ENCODE data around the gene CYP4V2. TPM values are rescaled to one million over a fixed set of nuclear protein-coding genes. Genes with fewer than 3 reads are reported as not detected.

CYP4V2 gene
- total RNA-seq, 1 donor from 2014 or later = 13.3 TPM

DNA sequence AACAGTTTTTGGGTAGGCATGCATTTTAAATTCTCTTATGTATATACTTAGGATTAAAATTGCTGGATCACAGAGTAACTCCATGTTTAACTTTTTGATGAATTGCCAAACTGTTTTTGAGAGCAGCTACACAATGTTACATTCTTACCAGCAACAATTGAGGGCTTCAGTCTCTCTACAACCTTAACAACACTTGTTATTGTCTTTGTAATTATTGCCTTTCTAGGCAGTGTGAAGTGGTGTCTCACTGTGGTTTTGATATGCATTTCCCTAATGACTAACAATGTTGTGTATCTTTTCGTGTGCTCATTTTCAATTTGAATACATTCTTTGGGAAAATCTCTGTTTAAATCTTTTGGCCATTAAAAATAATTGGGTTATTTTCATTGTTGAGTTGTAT lies 57.3 kb downstream of the CYP4V2 start:
- H3K27ac Mint-ChIP-seq (ENCODE audit: unreplicated experiment) = no peak overlapping the region
- no peaks in the 10 kb centered on the region for H3K27me3 Mint-ChIP-seq (ENCODE audit: low read depth)
- TF ChIP-seq, protein P1, sequence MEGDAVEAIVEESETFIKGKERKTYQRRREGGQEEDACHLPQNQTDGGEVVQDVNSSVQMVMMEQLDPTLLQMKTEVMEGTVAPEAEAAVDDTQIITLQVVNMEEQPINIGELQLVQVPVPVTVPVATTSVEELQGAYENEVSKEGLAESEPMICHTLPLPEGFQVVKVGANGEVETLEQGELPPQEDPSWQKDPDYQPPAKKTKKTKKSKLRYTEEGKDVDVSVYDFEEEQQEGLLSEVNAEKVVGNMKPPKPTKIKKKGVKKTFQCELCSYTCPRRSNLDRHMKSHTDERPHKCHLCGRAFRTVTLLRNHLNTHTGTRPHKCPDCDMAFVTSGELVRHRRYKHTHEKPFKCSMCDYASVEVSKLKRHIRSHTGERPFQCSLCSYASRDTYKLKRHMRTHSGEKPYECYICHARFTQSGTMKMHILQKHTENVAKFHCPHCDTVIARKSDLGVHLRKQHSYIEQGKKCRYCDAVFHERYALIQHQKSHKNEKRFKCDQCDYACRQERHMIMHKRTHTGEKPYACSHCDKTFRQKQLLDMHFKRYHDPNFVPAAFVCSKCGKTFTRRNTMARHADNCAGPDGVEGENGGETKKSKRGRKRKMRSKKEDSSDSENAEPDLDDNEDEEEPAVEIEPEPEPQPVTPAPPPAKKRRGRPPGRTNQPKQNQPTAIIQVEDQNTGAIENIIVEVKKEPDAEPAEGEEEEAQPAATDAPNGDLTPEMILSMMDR (IDR thresholded peaks at IDR 0.05) = no peak
- H3K4me1 Mint-ChIP-seq (ENCODE audit: low read depth) = peaks cover 3% of the 10 kb centered on the region
- peaks cover 10% of the 10 kb centered on the region for H3K9me3 Mint-ChIP-seq (ENCODE audit: low read depth)
- DNase-seq (ENCODE audit: low spot score) = no peak
- H3K36me3 Mint-ChIP-seq (ENCODE audit: low read depth) = peaks cover 8% of the 10 kb centered on the region
- H3K4me3 Mint-ChIP-seq (ENCODE audit: unreplicated experiment) = no peak overlapping the region

DNA sequence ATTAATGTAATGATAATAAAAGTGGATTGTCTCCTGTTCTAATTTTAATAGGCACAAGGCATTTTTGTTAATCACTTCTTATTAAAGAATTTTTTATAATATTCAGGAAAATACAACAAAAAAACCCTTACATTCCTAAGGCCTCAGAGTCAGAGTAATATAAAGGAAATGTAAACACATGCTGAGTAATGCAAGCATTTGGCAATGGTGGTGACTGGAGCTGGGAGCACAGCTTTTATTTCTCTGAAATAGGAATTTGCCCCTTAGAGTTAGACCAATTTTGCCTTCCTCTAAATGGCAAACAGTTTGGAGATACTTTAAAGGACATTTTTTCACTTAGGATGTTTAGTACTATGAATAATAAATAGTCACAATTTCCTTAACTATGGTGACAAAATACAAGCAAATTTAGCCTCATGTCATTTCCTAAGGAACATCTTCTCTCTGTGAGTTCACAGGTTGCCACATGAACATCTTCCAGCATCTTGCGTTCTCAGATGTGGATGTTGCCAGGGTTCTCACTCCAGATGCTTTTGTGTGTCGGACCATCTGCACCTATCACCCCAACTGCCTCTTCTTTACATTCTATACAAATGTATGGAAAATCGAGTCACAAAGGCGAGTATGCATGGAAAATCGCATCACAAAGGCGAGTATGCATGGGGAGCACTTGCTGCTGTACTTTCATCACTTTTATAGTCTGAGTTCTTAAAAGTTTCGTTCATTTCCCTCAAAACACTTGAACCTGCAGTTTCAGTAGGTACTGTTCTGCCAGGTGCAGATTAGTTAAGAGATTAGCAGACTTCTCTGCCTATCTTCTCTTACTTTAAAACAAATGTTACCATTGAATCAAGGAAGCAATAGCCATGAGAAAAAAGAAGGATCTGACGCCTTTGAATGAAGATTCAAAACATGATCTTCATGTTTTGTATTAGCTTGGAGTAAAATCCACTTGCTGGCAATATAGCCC lies 58.7 kb downstream of the CYP4V2 start:
- H3K27ac Mint-ChIP-seq (ENCODE audit: unreplicated experiment) = no peak overlapping the region
- TF ChIP-seq, protein P1 (IDR thresholded peaks at IDR 0.05) = no peak
- no peak overlapping the region for H3K4me3 Mint-ChIP-seq (ENCODE audit: unreplicated experiment)
- H3K36me3 Mint-ChIP-seq (ENCODE audit: low read depth) = peaks cover 13% of the 10 kb centered on the region
- H3K4me1 Mint-ChIP-seq (ENCODE audit: low read depth) = peaks cover 3% of the 10 kb centered on the region
- peaks cover 10% of the 10 kb centered on the region for H3K9me3 Mint-ChIP-seq (ENCODE audit: low read depth)
- DNase-seq (ENCODE audit: low spot score) = no peak
- H3K27me3 Mint-ChIP-seq (ENCODE audit: low read depth) = peaks cover 6% of the 10 kb centered on the region

DNA sequence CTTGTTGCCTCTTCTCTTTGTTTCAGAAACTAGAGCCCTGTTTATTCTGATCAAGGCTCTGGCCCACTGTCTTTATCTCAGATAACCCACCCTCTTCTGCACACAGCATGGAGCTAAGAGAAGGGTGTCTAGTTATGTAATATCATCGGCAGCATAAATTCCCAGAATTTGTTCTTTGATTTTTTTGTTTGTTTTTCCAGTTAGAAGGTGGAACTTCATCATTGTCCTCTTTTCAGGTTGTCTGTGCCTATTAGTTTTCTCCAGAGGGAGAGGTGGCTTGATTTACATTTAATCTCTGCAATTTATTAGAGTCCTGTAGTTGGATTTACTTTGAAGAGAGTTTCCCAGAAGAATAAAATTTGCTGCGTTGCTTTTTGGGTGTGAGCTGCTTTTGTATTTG lies 59.4 kb downstream of the CYP4V2 start:
- no peak overlapping the region for H3K27ac Mint-ChIP-seq (ENCODE audit: unreplicated experiment)

DNA sequence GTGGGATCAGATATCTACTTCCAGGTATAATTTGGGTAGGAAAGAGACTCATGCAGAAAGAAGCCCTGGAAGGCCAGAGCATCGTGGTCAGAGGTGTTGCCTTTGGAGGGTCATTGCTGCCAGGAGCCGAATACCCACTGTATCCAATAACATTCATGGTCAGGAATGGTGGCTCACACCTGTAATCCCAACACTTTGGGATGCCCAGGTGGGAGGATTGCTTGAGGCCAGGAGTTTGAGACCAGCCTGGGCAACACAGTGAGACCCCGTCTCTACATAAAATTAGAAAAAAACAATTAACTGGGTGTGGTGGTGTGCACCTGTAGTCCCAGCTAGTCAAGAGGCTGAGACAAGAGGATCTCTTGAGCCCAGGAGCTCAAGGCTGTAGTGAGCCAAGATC lies 63.8 kb downstream of the CYP4V2 start:
- Mint-ChIP-seq H3K27me3 (ENCODE audit: low read depth) (peaks cover 6% of the 10 kb centered on the region), H3K4me1 (ENCODE audit: low read depth) (peaks cover 3% of the 10 kb centered on the region), H3K36me3 (ENCODE audit: low read depth) (peaks cover 6% of the 10 kb centered on the region), H3K27ac (ENCODE audit: unreplicated experiment) (no peak overlapping the region), H3K4me3 (ENCODE audit: unreplicated experiment) (no peak overlapping the region), H3K9me3 (ENCODE audit: low read depth) (no peaks in the 10 kb centered on the region)
- TF ChIP-seq, protein P1 (IDR thresholded peaks at IDR 0.05) = no peak
- no peak for DNase-seq (ENCODE audit: low spot score)

More for the DNA sequence above, 59.4 kb downstream of the CYP4V2 start:
- peaks cover 10% of the 10 kb centered on the region for H3K9me3 Mint-ChIP-seq (ENCODE audit: low read depth)
- H3K27me3 Mint-ChIP-seq (ENCODE audit: low read depth) = peaks cover 6% of the 10 kb centered on the region
- no peak overlapping the region for H3K4me3 Mint-ChIP-seq (ENCODE audit: unreplicated experiment)
- peaks cover 3% of the 10 kb centered on the region for H3K4me1 Mint-ChIP-seq (ENCODE audit: low read depth)
- H3K36me3 Mint-ChIP-seq (ENCODE audit: low read depth) = peaks cover 9% of the 10 kb centered on the region
- no peak for DNase-seq (ENCODE audit: low spot score)
- TF ChIP-seq, protein P1 (IDR thresholded peaks at IDR 0.05) = no peak

DNA sequence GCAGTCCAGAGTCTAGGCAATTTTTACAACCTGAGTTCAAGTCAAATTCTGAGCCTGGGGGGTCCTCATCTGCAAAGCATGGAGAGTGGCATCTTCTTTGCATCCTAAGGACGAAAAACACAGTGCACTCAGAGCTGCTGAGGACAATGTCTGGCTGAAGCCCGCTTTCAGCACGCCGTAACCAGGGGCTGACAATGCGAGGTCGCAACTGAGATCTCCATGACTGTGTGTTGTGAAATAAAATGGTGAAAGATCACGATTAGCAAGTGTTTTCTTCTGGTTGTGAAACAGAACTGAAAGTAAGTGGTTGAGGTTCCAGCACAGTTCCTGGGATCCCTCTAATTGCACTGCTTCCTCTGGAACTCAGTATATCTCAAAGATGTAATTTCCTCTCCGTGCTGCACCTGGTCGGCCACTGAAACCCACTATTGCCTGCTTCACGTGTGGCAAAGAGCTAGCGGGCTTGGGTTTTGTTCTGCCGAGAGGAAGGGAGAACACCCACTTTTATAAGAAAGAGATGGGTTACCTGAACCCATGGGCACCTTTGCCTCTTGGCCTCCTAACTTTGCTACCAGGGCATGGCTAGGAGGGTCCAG lies 66.9 kb downstream of the CYP4V2 start:
- DNase-seq (ENCODE audit: low spot score) = no peak
- H3K36me3 Mint-ChIP-seq (ENCODE audit: low read depth) = peaks cover 5% of the 10 kb centered on the region
- peaks cover 6% of the 10 kb centered on the region for H3K4me1 Mint-ChIP-seq (ENCODE audit: low read depth)
- no peaks in the 10 kb centered on the region for H3K9me3 Mint-ChIP-seq (ENCODE audit: low read depth)
- TF ChIP-seq, protein P1 (IDR thresholded peaks at IDR 0.05) = no peak
- peaks cover 6% of the 10 kb centered on the region for H3K27me3 Mint-ChIP-seq (ENCODE audit: low read depth)
- H3K27ac Mint-ChIP-seq (ENCODE audit: unreplicated experiment) = no peak overlapping the region
- H3K4me3 Mint-ChIP-seq (ENCODE audit: unreplicated experiment) = no peak overlapping the region
